HT-29 (cell line): ENCODE data around the gene ZNF576. TPM values are rescaled to one million over a fixed set of nuclear protein-coding genes. Genes with fewer than 3 reads are reported as not detected.

Experiments used
- total RNA-seq: library from RNA; depleted of rRNA; stranded (reverse); fragments of >200 nt; shearing (Covaris generic); gene quantifications from 2 replicates; pipeline ENCODE4 v1.2.3, GENCODE V29; 2014; rRNA removed

The ZNF576 gene
- total RNA-seq, 1 experiment from 2014 or later: 29.6 TPM

Other genes starting within 250 kb of the ZNF576 start
- gene CD177, start 242.9 kb upstream of the ZNF576 start, total RNA-seq: not detected in 2 replicates
- not detected in 2 replicates for gene TEX101, start 181.7 kb upstream of the ZNF576 start, total RNA-seq
- 0.05 and 0.78 TPM in 2 replicates for gene LYPD3, start 131.0 kb upstream of the ZNF576 start, total RNA-seq
- 45.7 and 52.4 TPM in 2 replicates for gene PHLDB3, start 91.8 kb upstream of the ZNF576 start, total RNA-seq
- 179 and 190 TPM in 2 replicates for gene ETHE1, start 69.4 kb upstream of the ZNF576 start, total RNA-seq
- gene ZNF575, start 63.4 kb upstream of the ZNF576 start, total RNA-seq: 0.08 TPM in 2 replicates
- 59.7 and 60.1 TPM in 2 replicates for gene XRCC1, start 21.1 kb upstream of the ZNF576 start, total RNA-seq
- gene PINLYP, start 20.8 kb upstream of the ZNF576 start, total RNA-seq: 0.03 TPM in 1 of 2 replicates, not detected in the other
- 23.0 and 26.0 TPM in 2 replicates for gene IRGQ, start 461 bp upstream of the ZNF576 start, total RNA-seq
- gene SRRM5, start 15.5 kb downstream of the ZNF576 start, total RNA-seq: 0.50 and 0.74 TPM in 2 replicates
- 92.9 and 100 TPM in 2 replicates for gene ZNF428, start 23.0 kb downstream of the ZNF576 start, total RNA-seq
- gene CADM4, start 43.3 kb downstream of the ZNF576 start, total RNA-seq: 2.7 and 6.4 TPM in 2 replicates
- gene PLAUR, start 73.6 kb downstream of the ZNF576 start, total RNA-seq: 174 and 190 TPM in 2 replicates
- 0.08 TPM in 1 of 2 replicates, not detected in the other for gene IRGC, start 119.5 kb downstream of the ZNF576 start, total RNA-seq
- 89.4 and 99.7 TPM in 2 replicates for gene SMG9, start 158.4 kb downstream of the ZNF576 start, total RNA-seq
- 0.44 TPM in 1 of 2 replicates, not detected in the other for gene KCNN4, start 184.4 kb downstream of the ZNF576 start, total RNA-seq
- 0.05 and 0.23 TPM in 2 replicates for gene LYPD5, start 205.9 kb downstream of the ZNF576 start, total RNA-seq
- 5.1 and 10.9 TPM in 2 replicates for gene ZNF283, start 230.7 kb downstream of the ZNF576 start, total RNA-seq